Esophagus muscularis mucosa (tissue), 4 donors: ENCODE measurements around the gene ITGA2B. TPM values are rescaled to one million over a fixed set of nuclear protein-coding genes. Genes with fewer than 3 reads are reported as not detected.

ENCODE experiments used
- DNase-seq: peaks from one replicate; pipeline ENCODE4 v3.0.0-alpha.2; 2017; ENCODE audit errors: extremely low spot score
- H3K27ac ChIP-seq, 4 donors: fragments of 200-600 bp; sonication (generic); replicated peaks in 1 of 4; 1 replicate in 3 of 4; 2 replicates in 1 of 4; pipeline ENCODE4 v1.5.1; 2016 to 2019; ENCODE audit warnings: mild to moderate bottlenecking in 1 of 4
- H3K27me3 ChIP-seq, 4 donors: fragments of 200-600 bp; sonication (generic); one replicate each; pipeline versions ENCODE4 v1.5.1 to v1.6.0; 2016 to 2019
- H3K36me3 ChIP-seq, 4 donors: fragments of 200-600 bp; sonication (generic); one replicate each; pipeline ENCODE4 v1.5.1; 2016 to 2019
- H3K4me1 ChIP-seq, 4 donors: fragments of 200-600 bp; sonication (generic); one replicate each; pipeline ENCODE4 v1.5.1; 2016 to 2019
- H3K4me3 ChIP-seq, 4 donors: fragments of 200-600 bp; sonication (generic); 1 replicate in 2 of 4; 2 replicates in 2 of 4; pipeline ENCODE4 v1.5.1; 2016 to 2019; ENCODE audit warnings: mild to moderate bottlenecking in 4 of 4, moderate library complexity in 1 of 4
- H3K9me3 ChIP-seq, 4 donors: fragments of 200-600 bp; sonication (generic); 1 replicate in 3 of 4; 2 replicates in 1 of 4; pipeline ENCODE4 v1.5.1; 2016 to 2019
- EP300 ChIP-seq: sonication (generic); formaldehyde crosslinking; IDR thresholded peaks from one replicate; pipeline ENCODE4 v1.6.1; 2017; ENCODE audit warnings: antibody characterized with exemption
- POLR2A ChIP-seq: fragments of 450-650 bp; IDR thresholded peaks from one replicate; pipeline ENCODE4 v1.6.1; 2017; ENCODE audit warnings: antibody characterized with exemption, moderate library complexity, mild to moderate bottlenecking, low read depth
- POLR2AphosphoS5 ChIP-seq, 2 donors: sonication (generic); formaldehyde crosslinking; IDR thresholded peaks; one replicate each; pipeline ENCODE4 v1.6.1; 2017; ENCODE audit warnings: antibody characterized with exemption in 2 of 2
- WGBS: methylation state at CpG from one replicate; pipeline ENCODE4 v1.1.5; 2018; 5-methylcytosine and 5-hydroxymethylcytosine counted together
- intact Hi-C: fragments of 100-400 bp; cut with DNase I; formaldehyde crosslinking; loops from one replicate; pipeline ENCODE4 v1.15.1; 2023
- total RNA-seq, 4 donors: library from RNA; depleted of rRNA; stranded (reverse); fragments of >200 nt; gene quantifications; one replicate each; pipeline versions ENCODE4 v1.1.0 to v1.2.1, GENCODE V29; 2016
- TF ChIP-seq, protein P1 (sequence below), 3 experiments: fragments of 200-600 bp in 2 of 3; fragments of 450-650 bp in 1 of 3; sonication (generic) in 2 of 3; IDR thresholded peaks; one replicate each; pipeline ENCODE4 v1.5.1; 2017 to 2019; ENCODE audit warnings: antibody characterized with exemption in 3 of 3, mild to moderate bottlenecking in 2 of 3, moderate library complexity in 1 of 3

ITGA2B gene
- total RNA-seq, 4 donors from 2014 or later: 0.42 to 1.7 (median 1.0) TPM

DNA sequence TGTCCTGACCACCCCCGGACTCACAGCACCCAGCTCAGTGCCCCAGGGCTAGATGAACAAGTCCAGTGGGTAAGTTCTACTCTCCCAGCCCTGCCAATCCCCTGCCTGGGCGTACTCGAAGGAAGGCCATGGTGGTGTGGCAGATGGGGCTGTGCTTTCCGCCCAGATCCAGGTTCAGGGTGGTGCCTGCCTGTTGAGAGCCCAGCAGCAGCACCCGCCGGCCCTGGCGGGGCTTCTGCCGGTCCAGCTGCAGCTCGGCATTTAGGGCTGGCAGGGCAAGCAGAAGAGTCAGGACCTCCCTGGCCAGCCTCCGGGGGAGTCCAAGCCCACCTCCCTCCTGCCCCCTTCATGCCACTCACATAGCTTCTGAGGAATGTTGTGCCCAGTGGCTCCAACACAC is 9.6 kb downstream of the ITGA2B start:
- TF ChIP-seq, protein P1, sequence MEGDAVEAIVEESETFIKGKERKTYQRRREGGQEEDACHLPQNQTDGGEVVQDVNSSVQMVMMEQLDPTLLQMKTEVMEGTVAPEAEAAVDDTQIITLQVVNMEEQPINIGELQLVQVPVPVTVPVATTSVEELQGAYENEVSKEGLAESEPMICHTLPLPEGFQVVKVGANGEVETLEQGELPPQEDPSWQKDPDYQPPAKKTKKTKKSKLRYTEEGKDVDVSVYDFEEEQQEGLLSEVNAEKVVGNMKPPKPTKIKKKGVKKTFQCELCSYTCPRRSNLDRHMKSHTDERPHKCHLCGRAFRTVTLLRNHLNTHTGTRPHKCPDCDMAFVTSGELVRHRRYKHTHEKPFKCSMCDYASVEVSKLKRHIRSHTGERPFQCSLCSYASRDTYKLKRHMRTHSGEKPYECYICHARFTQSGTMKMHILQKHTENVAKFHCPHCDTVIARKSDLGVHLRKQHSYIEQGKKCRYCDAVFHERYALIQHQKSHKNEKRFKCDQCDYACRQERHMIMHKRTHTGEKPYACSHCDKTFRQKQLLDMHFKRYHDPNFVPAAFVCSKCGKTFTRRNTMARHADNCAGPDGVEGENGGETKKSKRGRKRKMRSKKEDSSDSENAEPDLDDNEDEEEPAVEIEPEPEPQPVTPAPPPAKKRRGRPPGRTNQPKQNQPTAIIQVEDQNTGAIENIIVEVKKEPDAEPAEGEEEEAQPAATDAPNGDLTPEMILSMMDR (IDR thresholded peaks at IDR 0.05): no peak
- TF ChIP-seq POLR2A (no peak), EP300 (no peak), POLR2AphosphoS5 (IDR thresholded peaks at IDR 0.05) (no peak)
- peaks cover 11 to 29% (median 25%) of the 10 kb centered on the region in 4 donors for H3K4me1 ChIP-seq
- no peaks in the 10 kb centered on the region for H3K9me3 ChIP-seq
- WGBS: 91% methylated on average over 9 of the region's 10 CpGs
- DNase-seq: no peak
- no peak overlapping the region for H3K4me3 ChIP-seq
- H3K36me3 ChIP-seq: no peaks in the 10 kb centered on the region
- H3K27me3 ChIP-seq: peaks cover 0 to 19% (median 4%) of the 10 kb centered on the region in 4 donors
- no peak overlapping the region for H3K27ac ChIP-seq
- intact Hi-C loops: no loop called here

DNA sequence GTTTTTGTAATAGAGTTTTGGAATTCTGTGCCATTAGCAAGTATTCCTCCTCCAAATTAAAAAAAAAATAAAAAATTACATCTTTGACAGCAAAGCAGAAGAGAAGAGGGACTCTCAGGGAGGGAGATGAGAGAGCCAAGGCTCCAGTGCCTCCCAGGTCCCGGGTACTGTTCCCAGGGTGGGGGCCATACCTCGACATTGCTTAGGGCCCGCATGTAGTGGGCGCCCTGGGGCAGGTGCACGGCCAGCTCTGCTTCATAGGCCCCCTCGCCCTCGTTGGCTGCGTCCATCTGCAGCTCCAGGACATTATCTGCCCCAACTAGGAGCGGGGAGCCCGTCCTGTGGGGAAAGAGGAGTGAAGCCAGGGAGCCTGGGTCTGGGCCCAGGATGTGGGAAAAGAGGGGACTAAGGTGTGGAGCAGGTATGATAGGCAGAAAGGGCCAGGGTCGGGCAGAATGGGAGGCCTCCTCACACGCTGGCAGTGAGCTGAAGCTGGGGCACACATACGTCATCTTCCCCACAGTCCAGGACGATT is 11.2 kb downstream of the ITGA2B start:
- DNase-seq: no peak
- Histone ChIP-seq H3K36me3 (no peaks in the 10 kb centered on the region), H3K4me3 (no peak overlapping the region), H3K27ac (no peak overlapping the region), H3K27me3 (peaks cover 0 to 15% (median 4%) of the 10 kb centered on the region in 4 donors), H3K9me3 (no peaks in the 10 kb centered on the region), H3K4me1 (peaks cover 6 to 28% (median 23%) of the 10 kb centered on the region in 4 donors)
- intact Hi-C loops: no loop called here
- TF ChIP-seq EP300 (no peak), POLR2A (no peak), POLR2AphosphoS5 (IDR thresholded peaks at IDR 0.05) (no peak)
- TF ChIP-seq, protein P1 (IDR thresholded peaks at IDR 0.05): no peak
- 88% methylated on average over 14 of the region's 14 CpGs for WGBS

- H3K27me3 ChIP-seq: peaks cover 0 to 20% (median 4%) of the 10 kb centered on the region in 4 donors
- no peak for DNase-seq
- WGBS: 89% methylated on average over 3 of the region's 12 CpGs
- H3K27ac ChIP-seq: no peak overlapping the region
- no peak overlapping the region for H3K4me3 ChIP-seq
- TF ChIP-seq EP300 (no peak), POLR2A (no peak), POLR2AphosphoS5 (IDR thresholded peaks at IDR 0.05) (no peak)
- TF ChIP-seq, protein P1 (IDR thresholded peaks at IDR 0.05): no peak
- peaks cover 6 to 28% (median 23%) of the 10 kb centered on the region in 4 donors for H3K4me1 ChIP-seq
- no peaks in the 10 kb centered on the region for H3K36me3 ChIP-seq
- intact Hi-C loops: no loop called here
- no peaks in the 10 kb centered on the region for H3K9me3 ChIP-seq
Measured at GRCh38 chr17:44376779-44377178, 12.7 kb downstream of the ITGA2B start.

GRCh38 chr17:44376124-44376523 is 13.3 kb downstream of the ITGA2B start:
- no peaks in the 10 kb centered on the region for H3K9me3 ChIP-seq
- H3K36me3 ChIP-seq: no peaks in the 10 kb centered on the region
- H3K4me3 ChIP-seq: no peak overlapping the region
- TF ChIP-seq, protein P1 (IDR thresholded peaks at IDR 0.05): peak in 1 of 3 experiments; percentile 28
- TF ChIP-seq EP300 (no peak), POLR2A (no peak)
- peaks cover 6 to 28% (median 23%) of the 10 kb centered on the region in 4 donors for H3K4me1 ChIP-seq
- DNase-seq: no peak
- H3K27me3 ChIP-seq: peaks cover 0 to 22% (median 4%) of the 10 kb centered on the region in 4 donors
- H3K27ac ChIP-seq: no peak overlapping the region
- 17% methylated on average over 5 of the region's 5 CpGs for WGBS
- intact Hi-C loops: no loop called here
